Raji (cell line): ENCODE results near the gene MRPL11.

Experiments
- POLR2A ChIP-seq: IDR thresholded peaks from 2 replicates; pipeline ENCODE4 v1.6.1; 2011; ENCODE audit warnings: low read depth, low read length, control low read depth; ENCODE audit not compliant: insufficient read depth

Gene MRPL11

DNA sequence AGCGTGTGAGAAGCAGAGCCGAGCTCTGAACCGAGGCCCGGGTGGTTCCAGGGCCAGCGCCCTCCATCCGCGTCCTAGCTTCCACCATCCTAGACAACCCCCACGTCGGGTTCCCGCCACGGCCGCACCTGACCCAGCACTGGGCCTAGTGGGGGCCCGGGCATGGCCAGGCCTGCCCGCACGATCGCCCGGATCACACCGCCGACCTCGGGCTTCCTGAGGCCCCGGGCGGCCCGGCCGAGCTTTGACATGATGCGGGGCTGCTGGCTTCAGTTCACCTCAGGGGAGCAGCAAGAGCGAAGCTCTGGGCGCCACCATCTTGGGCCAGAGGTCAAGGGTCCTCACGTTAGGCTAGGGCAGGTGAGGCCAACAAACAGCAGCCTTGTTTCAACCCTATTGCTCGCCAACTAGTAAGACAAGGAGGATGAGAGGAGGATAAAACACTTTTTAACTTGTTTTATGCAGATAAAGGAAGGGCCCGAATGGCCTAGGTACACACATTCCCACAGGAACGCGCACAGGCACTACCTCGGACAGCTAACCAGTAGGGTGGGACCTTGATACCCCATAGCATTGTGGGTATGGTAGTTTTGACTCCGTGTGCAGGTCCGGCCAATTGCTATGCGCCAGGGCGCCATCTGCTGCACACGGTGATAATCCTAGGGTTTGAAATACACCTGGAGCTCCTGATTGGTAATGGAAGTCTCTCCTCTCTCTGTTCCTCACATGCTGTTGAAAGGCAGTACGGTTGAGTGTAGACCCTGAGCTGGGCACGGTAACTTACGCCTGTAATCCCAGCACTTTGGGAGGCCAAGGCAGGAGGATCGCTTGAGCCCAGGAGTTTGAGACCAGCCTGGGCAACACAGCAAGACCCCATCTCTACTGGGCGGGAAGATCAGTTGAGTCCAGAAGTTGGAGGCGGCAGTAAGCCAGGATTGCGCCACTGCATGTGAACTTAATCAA is at the start of gene MRPL11:
Gene MRPL11, minus strand, starts transcription at position 345 of the 963 bp plus-strand sequence. Its CDS starts 94 bp downstream, at position 251.
- peak; percentile 58 for TF ChIP-seq POLR2A

DNA sequence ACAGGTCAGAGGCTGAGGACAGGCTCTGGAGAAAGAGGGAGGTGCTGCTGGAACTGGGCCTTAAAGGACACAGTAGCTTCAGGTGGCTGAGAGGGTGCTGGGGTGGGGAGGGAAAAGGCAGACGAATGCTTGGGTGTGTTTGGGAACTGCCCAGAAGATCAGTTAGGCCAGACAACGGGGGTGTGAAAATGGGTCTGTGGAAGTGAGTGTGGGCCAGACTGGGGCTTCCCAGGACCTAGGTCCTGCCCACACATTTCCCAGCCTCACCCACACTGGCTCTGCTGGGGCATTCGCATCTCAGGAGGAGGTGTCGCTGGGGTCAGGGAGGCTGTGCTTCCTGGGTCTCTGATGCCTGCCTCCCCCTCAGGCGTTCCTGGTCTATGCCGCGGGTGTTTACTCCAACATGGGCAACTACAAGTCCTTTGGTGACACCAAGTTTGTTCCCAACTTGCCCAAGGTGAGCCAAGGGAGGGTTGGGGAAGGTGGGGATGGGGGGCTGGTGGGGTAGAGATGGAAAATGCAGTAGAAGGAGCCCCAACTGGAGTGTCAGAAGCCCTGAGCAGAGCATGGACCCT is 46.2 kb upstream of the MRPL11 start:
- TF ChIP-seq POLR2A, result no peak

DNA sequence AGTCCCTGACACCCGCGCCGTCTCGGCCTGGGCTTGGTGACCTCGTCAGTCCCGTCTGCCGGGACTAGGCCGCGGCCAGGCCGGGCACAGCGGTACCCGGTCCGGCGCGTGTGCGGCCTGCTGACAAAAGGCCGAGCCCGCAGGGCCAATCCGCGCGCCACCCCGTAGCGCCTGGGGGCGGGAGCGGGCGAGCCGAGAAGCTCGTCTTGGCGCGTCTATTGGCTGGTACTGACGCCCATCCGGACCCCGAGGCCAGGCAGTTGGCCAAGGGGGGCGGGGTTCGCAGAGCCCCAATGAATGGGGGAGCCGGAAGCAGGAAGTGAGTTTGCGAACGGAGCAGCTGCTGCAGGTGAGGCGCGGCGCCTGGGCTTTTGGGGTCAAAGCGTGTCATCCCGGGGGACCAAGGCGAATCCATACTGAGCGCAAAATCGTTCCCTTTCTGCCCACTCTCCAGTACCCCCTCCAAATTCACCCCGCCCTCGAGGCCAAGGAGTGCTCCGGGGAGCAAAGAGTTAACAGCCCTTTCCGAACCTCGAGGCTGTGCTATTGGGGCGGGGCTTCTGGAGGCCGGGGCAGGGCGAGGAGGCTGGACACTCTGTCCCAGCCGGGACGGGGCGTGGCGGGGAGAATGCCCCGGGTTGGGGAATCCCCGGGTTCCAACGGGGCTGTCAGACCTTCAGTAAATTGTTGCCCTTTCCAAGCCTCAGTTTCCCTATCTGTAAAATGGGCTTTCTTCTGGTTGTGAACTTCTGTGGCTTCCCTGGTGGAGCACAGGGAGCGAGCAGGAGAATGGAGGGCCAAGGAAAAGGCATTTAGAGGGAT is 41.7 kb upstream of the MRPL11 start, which contains the start of gene DPP3:
Gene DPP3, plus strand, starts transcription at position 318 of the 822 bp plus-strand sequence. CDS start 1,767 bp downstream, outside the sequence.
- TF ChIP-seq POLR2A, result peak; percentile 84

DNA sequence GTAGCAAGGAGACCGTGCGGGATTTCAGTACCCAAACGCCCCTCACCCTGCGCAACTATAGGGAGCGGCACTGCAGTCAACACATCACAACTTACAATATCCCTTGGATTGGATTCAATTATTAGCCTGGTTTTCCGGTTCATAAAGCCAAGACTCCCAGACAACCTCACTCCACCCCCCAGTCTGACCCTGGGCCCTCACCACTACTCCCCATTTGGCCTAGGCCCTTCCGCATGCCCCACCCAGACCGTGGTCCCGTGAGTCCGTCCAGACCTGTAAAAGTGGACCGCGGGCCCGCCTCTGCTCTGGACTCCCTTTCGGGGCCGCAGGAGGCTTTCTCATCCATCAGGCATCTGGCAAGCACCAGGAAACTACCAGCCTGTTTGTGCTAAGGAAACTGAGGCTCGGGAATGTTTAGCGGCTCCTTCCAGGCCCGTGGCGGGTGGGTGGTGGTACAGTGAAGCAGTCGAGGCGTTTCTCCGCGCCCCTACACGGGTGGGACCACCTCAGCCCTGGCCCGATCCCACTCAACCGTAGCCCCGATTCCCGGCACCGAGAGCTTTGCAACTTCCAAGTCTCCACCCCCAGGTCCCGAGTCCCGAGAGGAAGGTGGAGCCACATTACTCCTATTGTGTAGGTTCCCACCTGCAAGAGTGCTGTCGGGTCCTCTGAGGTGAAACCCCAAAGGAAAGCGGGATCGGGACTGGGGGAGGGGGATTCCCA is 40.9 kb upstream of the MRPL11 start:
- no peak for TF ChIP-seq POLR2A

DNA sequence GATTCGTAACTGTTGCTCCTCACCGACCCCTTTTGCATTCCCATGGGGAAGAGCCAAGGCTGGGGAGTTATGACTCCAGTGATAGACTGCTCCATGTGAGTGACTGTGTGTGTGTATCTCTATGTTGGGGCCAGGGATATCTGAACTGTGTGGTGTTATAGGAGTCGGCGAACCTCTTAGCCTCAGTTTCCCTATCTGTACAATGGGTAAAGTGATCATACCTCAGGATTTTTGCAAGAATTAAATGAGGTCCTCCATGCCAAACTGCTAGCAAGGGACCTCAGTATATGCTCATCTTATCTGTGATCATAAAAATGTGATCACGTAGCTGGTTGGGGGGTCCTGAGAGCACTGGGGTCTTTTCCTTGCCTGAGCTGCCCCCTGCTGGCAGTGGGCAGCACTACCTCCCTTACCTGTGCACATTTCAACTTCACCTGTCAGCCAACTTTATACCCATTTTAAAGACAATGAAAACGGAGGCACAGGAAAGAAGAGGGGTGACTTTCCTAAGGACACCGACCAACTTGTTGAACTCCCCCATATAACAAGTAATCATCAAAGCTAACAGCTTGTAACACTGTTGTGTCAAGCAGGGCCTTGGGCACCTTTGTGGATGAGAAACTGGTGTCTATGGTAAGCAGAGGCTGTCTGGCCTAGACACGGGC is 40.2 kb upstream of the MRPL11 start:
- TF ChIP-seq POLR2A, result no peak

DNA sequence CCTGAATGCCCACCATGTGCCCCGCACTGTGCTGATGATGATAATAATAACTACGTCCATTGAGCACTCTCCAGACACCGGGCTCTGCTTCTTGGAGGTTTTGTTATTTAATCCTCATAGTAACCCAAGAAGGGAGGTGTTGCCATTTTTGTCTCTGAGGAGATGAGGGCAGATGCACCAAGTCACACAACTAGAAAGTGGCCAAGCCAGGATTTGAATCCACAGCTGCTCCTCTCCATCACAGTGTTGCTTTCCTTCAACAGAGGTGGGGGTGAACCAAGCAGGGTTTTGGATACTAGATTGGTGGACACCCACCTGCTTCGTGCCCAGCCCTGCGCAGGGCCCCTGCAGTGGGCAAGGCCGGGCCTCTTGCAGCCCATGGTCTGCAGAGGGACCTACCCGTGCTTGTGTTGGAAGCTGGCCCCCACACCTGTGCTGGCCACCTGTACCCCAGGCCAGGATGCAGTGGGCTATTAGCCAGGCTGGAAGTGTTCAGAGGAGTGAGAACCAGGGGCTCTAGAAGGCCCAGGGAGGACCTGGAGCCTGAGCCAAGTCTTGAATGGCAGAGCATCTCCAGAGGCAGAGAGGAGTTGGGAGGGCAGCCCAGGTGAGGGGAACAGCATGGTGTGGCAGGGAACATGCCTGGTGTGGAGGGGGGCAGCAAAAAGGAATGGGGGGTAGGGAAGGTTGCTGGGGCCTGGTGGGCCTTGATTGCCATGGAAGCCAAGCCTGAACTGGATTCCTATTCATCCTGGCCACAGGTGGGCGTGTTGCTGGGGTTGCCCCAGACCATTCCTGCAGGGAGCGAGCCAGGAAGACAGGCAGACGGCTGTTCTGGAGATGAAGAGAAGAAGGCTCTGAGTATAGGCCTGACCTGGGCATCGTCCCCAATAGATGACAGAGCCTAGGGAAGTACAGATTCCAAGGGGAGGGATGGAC is 38.9 kb upstream of the MRPL11 start:
- TF ChIP-seq POLR2A, result no peak

DNA sequence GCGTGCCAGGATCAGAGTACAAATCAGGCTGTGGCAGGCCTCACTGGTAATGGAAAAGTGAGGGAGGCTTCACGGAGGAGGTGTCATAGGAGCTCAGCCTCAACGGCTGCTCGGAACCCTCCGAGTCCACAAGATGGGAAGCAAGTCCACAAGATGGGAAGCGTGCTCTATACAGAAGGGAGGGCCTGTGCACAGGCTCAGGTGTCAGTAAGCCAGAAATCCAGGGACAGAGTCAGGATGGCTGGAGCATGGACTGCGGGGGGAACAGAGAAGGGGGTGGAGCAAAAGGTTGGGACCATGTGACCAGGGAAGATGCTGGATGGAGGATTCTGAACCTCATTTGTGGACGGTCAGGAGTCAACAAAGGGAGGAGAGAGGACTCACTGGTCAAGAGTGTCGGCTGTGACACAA is 38.2 kb upstream of the MRPL11 start:
- TF ChIP-seq POLR2A, result no peak; the same call in 1 of the 2 replicates

DNA sequence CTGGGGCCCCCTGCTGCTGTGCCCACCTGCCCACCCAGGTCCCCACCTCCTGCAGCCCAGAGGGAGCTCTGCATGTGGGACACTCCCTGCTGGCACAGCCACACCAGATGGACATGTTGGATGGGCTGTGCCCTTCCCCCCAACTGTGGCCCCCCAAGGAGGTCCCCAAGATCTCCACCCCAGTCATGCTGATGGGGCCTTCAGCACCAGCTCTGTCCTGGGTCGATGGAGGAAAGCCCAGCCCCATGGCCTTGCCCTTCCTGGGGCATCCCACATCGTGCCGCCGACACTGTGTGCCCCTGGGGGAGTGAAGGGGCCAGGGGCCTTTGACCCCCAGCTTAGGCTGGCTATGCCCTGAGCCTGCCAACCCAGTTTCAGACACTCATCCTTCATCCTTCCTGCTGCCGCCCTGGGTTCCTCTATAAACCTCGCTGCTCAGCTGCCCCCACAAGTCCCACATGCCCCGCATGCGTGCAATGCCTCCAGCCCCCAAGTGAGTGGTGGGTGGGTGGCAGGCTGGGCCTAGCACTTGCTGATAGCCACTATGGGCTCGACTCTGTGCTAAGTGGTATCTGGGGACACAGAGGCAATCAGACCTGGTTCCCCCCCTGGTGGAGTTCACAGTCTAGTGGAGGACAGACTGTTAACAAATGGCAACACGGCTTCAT is 37.7 kb upstream of the MRPL11 start:
- no peak; the same call in 1 of the 2 replicates for TF ChIP-seq POLR2A

DNA sequence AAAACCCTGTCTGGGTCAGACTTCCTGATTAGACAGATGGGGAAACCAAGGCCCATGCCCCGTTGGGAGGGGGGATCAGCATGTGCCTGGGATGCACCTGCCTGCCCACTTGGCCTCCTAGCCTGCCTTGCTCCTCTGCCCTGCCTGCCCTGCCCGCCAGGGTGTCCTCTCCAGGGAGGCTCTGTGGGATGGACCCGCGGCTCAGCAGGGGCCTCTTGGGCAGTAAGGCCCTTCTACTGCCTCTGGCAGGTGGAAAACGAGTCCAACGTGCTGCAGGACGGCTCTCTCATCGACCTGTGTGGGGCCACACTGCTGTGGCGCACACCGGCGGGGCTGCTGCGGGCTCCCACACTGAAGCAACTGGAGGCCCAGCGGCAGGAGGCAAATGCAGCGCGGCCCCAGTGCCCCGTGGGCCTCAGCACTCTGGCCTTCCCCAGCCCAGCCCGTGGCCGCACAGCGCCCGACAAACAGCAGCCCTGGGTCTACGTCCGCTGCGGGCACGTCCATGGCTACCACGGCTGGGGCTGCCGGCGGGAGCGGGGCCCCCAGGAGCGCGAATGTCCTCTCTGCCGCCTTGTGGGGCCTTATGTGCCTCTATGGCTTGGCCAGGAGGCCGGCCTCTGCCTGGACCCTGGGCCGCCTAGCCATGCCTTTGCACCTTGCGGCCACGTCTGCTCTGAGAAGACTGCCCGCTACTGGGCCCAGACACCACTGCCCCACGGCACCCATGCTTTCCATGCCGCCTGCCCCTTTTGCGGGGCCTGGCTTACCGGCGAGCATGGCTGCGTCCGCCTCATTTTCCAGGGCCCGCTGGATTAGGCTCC is 36.9 kb upstream of the MRPL11 start:
- TF ChIP-seq POLR2A, result peak; percentile 12; the same call in 1 of the 2 replicates

DNA sequence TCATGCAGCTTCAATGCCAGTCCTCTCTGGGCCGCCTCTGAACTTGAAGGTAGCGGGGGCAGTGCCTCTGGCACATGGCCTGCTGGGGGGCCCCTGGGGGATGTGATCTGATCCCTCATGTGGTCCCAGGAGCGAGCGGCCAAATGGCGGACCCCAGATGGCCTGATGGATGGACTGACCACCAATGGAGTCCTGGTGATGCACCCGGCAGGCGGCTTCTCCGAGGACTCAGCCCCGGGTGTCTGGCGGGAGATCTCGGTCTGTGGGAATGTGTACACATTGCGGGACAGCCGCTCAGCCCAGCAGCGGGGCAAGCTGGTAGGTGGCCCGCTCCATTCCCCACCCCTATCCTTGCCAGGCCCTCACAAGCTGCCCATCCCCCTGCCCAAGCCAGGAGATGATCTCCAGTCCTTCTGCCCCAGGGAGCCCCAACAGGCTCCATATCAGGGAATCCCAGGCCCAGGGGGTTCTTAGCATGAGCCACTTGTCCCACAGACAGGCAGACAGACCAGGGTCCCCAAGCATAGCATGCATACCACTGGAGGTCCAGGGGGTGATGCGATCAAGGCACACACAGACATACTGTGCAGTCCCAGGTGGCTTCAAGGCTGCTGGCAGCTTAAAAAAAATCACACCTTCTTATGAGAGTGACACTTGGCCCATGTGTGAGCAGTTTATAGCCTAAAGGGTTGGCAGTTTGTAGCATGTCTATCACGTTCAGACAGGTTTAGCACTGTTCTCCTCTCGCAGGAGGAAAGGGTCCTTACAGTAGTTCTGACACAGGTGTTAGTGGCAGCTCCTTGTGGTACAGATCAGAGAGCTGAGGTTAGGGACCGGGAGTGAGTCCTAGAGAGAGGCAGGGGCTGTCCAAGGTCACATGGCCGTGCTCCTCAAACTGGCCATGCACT is 35.2 kb upstream of the MRPL11 start:
- 0 out of 2 replicates have a peak, but pooled peaks have one; percentile 18 for TF ChIP-seq POLR2A
